HG02852 (cell line): ENCODE data around the gene KRTAP29-1.
"Not testable (repeated sequence)": the region's sequence is repeated elsewhere in the genome, so short reads cannot be mapped to it uniquely, and the experiment has no call there.

ENCODE experiments used
- ATAC-seq: cut with Tn5 transposase; IDR thresholded peaks from one replicate; pipeline ENCODE4 v1.9.1; 2021; ENCODE audit warnings: mild to moderate bottlenecking, moderate library complexity; ENCODE audit not compliant: unreplicated experiment

The KRTAP29-1 gene

DNA sequence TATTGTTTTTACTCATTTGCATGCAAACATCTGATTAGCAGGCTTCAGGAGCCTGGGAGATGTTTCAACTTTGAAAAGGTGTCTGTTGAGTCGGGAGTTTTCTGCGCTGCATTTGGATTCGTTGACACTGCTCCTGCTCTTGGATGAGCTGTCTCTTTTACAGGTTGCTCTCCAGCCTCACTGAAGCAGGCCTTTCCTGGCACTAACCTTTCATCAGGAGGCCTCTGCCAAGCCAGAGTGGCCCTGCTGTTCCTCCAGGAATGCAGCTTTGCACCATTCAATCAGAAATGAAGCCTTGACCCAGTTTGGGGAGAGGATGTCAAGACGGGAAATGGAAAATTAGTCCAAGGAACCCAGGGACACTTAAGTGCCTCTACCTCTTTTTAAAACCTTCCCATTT, 330 bp upstream of the KRTAP29-1 start:
- ATAC-seq: no peak

DNA sequence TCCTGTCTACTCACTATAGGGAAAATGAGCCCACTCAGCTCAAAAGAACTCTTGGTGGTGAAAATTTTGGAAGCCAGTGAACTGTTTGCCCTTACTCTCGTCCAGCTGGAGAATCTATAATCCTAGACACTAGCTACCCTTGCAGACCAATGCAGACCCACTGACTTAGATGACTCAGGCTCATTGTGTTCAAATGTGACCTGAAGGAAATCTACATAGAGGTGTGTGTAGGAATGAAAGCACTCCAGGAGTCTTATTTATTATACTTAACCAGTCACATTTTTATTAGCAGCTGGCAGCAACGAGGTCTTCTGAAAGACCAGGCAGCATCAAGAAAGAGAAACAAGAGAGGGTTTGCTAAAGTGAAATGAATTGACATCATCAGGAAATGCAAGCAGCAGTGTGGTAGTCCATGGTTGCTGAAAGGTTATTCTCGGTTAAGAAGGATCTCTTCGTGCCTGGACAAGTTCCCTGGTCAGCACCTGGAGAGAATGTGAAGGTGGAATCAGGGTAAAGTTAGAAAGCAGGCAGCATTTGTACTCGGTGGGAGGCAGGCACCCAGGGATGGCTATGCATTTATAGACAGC, 1.4 kb downstream of the KRTAP29-1 start:
- ATAC-seq: no peak

DNA sequence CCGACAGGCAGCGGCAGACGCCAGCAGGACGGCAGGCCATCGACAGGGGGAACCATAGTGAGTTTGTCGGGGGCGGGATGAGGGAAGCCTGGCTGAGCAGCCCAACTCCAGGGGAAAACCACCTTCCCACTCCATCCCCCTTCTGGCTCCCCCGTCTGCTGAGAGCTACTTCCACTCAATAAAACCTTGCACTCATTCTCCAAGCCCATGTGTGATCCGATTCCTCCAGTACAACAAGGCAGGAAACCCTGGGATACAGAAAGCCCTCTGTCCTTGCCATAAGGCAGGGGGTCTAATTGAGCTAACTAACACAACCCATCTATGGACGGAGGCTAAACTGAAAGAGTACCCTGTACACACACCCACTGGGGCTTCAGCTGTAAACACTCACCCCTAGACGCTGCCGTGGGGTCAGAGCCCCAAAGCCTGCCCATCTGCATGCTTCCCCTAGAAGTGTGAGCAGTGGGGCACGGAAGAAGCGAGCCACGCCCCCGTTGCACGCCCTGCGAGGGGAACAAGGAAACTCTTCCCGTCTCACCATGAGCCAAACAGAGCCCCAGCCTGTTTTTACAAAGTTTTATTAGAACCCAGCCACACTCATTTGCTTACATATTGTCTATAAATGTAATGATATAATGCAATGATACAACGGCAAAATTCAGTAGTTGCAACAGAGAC, 4.1 kb downstream of the KRTAP29-1 start:
- no peak for ATAC-seq

DNA sequence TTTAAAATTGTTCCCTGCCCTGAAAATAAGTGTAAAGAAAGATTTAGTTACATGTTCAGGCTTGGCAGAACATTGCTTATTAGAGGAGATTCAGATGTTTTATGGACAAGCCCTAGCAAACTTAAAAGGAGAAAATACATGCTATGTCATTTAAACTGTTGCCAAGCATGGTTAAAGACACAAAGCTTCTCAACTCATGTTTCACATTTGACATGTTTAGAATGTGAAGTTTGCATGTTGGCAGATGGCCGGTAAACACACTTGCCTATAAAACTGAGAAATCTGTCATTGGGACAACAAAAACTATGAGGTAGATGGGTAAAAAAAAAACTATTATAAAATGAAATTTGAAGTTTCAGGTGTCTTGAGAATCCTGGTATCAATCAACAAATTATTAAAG, 5.8 kb downstream of the KRTAP29-1 start:
- ATAC-seq: no peak

DNA sequence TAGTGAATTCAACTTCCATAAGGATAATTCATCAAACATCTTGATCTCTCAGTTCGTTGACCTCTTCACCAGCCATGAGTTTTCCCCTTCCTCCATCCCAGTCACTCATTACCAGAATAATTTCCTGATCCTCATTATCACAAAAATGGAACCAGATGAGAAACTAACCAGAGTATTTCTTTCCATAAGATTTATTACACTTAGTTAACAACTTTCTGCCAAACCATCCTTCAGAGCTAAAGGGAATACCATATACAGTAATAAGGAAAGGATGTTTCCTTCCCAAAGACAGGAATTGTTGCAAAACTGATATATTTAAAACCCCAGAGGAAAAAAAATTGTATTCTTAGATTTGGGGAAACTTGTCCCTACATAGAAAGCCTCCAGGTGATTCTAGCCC, 8.6 kb downstream of the KRTAP29-1 start:
- ATAC-seq: no peak

DNA sequence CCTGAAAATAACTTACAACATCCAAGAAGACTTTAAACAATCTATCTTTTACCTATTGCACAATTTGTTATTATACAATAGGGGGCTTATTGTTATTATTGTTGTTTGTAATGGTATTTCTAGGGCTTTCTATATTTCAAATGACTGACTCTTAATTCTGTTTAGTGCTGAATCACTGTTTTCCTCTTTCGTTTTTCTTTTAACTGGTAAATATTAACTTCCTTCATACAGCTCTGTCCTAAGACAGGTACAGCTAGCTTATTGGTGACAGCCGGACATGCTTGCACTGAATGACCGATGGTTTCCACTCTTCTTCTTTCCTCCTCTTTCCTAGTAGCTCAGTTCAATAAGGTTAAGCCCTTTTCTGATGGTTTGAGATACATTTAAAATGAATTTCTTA, 15.6 kb downstream of the KRTAP29-1 start:
- ATAC-seq: no peak

DNA sequence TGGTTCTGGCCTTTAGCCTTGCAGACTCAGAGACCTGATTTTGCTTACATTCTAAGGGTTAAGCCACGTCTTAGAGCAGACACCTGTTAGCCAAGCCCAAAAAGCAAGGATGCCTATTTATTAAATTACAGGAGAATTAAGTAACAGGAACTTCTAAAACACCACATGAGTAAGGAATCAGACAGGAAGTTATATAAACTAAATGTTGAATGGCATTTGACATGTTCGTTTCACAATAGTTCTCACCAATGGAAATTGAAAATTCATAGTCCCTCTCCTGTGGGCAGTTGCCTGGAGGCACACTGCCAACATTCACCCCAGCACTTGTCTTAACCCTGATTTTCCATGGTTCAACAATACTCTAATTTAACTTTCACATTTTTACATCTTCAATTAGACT, 18.1 kb downstream of the KRTAP29-1 start:
- ATAC-seq: no peak

DNA sequence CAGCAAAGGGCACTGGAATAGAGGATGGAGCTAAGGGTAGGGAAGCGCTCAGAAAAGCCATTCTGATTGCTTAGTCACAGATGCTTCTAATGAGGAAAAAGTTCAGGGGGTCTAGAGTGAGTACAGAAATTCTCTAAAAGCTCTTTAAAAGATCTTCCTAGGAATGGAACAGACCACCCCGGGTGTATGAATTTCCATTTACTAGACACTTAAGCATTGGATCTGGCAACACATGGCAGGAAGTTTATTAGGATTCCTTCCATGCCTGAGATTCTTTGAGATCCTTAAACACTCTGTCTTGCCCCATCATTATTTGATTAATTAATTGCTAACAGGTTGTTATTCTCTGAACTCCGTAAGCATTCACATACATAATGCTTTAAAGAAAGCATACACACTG, 18.6 kb downstream of the KRTAP29-1 start:
- ATAC-seq: no peak

DNA sequence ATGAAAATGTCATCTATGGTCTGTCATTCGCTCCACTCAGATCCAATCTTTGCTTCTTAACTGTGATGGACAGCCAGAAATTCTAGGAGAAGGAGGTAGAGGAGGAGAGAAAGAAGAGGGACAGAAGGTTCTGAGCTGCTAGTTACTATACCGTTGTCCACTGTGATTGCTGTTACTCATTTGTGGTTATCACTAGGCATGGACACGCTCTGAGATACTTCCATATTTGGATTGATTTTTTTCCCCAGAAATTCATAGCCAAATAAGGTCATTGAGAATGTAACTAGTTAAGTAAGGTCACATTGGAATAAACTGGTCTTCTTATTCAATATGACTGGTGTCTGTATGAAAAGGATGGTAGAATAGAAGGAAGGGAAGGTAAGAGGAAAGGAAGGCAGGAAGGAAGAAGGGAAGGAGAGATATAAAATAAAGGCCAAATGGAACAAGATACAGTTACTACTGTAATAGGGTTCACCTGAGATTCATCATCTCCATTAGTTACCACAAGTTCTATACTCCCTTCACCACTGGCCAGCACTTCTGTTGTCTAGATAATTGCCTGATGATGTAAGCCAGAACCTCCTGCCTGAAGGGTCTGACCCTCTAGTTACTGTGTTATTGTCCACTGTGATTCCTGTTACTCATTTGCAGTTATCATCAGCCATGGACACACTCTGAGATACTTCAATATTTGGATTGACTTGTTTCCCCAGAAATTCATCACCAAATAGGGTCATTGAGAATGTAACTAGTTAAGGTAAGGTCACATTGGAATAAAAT, 24.3 kb downstream of the KRTAP29-1 start:
- ATAC-seq: no peak

DNA sequence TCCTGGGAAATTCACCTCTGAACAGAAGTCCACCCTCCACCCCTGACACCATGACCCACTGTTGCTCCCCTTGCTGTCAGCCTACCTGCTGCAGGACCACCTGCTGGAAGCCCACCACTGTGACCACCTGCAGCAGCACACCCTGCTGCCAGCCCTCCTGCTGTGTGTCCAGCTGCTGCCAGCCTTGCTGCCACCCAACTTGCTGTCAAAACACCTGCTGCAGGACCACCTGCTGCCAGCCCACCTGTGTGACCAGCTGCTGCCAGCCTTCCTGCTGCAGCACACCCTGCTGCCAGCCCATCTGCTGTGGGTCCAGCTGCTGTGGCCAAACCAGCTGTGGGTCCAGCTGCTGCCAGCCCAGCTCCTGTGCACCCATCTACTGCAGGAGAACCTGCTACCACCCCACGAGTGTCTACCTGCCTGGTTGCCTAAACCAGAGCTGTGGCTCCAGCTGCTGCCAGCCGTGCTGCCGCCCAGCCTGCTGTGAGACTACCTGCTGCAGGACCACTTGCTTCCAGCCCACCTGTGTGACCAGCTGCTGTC, 26.9 kb downstream of the KRTAP29-1 start, which contains the start of gene KRTAP9-7:
Gene KRTAP9-7, plus strand, starts transcription at position 51 of the 543 bp plus-strand sequence. Its CDS starts 0 bp downstream, at position 51.
- not testable (repeated sequence) for ATAC-seq

DNA sequence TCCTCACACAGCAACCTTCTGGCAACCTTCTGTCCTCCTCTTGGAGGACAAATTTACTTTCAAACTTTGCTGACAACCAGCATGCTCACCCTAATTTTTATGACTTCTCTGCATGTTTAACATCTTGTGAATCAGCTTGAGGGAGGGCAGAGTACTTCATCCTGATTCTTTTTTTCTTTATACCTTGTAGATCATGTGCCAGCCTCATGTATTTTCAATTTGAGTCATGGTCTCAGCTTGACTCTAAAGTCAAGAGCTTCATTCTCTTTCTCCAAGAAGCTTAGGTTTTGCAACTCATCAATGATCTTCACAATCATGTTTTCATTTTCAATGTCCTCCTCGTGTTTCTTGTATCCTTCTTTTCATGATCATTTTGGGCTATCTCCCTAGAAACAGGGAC, 30.8 kb downstream of the KRTAP29-1 start:
- ATAC-seq: no peak

DNA sequence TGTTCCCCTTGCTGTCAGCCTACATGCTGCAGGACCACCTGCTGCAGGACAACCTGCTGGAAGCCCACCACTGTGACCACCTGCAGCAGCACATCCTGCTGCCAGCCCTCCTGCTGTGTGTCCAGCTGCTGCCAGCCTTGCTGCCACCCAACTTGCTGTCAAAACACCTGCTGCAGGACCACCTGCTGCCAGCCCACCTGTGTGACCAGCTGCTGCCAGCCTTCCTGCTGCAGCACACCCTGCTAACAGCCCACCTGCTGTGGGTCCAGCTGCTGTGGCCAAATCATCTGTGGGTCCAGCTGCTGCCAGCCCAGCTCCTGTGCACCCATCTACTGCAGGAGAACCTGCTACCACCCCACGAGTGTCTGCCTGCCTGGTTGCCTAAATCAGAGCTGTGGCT, 31.3 kb downstream of the KRTAP29-1 start:
- not testable (repeated sequence) for ATAC-seq

DNA sequence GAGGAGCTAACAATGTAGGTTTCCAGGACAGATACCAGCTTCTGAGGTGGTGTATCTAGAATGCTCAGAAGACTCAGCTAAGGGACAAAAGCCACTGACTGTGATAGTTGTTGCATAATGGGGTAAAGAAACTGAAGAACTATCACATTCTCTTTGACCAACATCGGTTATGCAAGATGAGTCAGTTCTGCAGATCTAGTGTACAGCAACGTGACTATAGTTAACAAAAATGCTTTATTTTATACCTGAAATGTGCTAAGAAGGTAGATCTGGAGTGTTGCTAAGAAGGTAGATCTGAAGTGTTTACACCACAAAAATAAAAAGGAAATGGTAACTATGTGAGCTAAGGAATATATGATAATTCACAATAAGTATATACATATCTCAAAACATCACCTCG, 34.9 kb downstream of the KRTAP29-1 start:
- no peak for ATAC-seq

DNA sequence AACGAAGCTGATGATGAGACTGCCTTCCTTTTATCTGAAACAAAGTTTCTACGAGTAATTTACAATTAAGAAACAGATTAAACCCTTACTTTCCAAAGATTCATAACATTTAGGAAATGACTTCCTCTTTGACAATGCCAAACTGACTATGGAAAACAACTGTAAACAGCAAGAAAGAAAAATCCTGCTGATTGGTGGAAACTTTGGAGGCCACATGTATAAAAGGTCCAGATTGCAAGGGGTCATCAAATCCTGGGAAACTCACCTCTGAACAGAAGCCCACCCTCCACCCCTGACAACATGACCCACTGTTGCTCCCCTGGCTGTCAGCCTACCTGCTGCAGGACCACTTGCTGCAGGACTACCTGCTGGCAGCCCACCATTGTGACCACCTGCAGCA, 37.6 kb downstream of the KRTAP29-1 start, which contains the start of gene KRTAP9-6:
Gene KRTAP9-6, plus strand, starts transcription at position 301 of the 400 bp plus-strand sequence. Its CDS starts 0 bp downstream, at position 301.
- ATAC-seq: no peak

DNA sequence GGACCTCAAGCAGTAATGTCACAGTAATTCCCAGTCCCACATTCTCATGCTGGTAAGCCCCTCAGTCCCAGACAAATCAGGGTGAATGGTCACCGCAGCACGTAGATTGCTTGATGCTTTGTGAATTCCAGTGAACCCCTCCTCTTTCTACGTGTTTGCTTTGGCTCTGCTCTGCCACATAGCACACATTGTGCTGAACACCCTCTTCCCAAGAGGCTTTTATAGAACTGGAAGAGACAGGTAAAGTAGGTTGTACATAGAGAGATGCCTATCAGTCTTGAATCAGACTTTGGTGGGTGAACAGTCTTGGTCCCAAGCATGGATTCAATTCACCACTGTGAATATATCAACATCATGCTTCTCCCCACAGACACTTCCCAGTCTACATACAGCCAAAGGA, 38.1 kb downstream of the KRTAP29-1 start:
- ATAC-seq: no peak

DNA sequence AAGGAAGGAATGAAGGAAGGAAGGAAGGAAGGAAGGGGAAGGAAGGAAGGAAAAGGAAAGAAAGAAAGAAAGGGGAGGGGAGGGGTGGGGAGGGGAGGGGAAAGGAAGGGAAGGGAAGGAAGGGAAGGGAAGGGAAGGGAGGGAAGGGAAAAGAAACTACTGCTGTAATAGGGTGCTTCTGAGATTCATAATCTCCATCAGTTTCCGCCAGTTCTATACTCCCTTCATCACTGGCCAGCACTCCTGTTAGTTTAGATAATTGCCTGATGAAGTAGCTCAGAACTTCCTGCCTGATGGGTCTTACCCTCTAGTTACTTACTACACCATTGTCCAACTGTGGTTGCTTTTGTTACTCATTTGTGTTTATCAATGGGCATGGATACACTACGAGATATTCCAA, 39.4 kb downstream of the KRTAP29-1 start:
- ATAC-seq: no peak

DNA sequence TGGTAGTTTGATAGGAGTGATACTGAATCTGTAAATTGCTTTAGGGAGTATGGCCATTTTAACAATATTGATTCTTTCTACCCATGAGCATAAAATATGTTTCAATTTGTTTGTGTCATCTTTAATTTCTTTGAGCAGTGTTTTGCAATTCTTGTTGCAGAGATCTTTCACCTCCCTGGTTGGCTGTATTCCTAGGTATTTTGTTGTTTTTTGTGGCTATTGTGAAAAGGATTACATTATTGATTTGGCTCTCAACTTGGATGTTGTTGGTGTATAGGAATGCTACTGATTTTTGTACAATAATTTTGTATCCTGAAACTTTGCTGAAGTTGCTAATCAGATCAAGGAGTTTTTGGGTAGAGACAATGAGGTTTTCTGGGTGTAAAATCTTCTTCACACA, 44.2 kb downstream of the KRTAP29-1 start:
- no peak for ATAC-seq

DNA sequence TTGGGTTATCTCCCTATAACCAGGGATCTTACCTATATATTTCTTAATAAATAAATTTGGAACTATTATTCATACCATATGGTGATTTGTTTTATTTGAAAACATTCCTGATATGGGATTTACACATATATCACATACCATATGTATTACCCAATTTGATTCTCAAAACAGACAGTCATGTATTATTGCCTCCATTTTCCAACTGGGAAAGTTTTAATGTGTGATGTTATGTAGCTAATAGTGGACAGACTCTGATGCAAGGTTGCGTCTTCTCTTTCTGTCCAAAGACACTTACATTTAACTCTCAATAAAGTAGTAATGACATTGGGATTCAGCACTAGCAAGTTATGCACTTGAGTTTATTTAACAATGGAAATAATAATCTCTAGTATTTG, 46.4 kb downstream of the KRTAP29-1 start:
- no peak for ATAC-seq

DNA sequence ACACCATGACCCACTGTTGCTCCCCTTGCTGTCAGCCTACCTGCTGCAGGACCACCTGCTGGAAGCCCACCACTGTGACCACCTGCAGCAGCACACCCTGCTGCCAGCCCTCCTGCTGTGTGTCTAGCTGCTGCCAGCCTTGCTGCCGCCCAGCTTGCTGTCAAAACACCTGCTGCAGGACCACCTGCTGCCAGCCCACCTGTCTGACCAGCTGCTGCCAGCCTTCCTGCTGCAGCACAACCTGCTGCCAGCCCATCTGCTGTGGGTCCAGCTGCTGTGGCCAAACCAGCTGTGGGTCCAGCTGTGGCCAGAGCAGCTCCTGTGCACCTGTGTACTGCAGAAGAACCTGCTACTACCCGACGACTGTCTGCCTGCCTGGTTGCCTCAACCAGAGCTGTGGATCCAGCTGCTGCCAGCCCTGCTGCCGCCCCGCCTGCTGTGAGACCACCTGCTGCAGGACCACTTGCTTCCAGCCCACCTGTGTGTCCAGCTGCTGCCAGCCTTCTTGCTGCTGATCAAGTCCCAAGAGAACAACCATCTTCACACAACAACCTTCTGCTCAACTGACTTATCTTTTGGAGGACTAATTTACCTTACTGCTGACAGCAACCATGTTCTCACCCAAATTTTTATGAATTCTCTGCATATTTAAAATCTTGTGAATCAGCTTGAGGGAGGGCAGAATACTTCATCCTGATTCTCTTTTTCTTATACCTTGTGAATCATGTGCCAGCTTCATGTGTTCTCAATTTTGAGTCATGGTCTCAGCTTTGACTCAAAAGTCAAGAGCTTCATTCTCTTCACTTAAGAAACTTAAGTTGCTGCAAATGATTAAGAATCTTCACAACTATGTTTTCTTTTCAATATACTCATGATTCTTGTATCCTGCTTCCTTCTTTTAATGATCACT, 47.0 kb downstream of the KRTAP29-1 start, which contains the start of gene KRTAP9-9:
Gene KRTAP9-9, plus strand, starts transcription at position 4 of the 910 bp plus-strand sequence.
- ATAC-seq: not testable (repeated sequence)

DNA sequence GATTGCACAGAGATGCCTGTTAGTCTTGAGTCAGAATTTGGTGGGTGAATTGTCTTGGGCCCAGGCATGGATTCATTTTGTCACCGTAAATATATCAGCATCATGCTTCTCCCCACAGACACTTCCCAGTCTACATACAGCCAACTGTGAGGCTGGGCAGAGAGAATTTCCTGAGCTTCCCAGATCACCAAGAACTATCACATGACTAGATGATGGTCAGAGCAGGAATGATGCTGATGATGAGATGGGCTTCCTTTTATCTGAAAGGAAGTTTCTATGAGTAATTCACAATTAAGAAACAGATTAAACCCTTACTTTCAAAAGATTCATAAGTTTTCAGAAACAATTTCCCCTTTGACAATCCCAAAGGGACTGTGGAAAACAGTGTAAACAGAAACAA, 47.8 kb downstream of the KRTAP29-1 start:
- ATAC-seq: no peak
